Measurements from ENCODE around the gene ZBTB42.
"Not testable (repeated sequence)": the region's sequence is repeated elsewhere in the genome, so short reads cannot be mapped to it uniquely, and the experiment has no call there.

The ZBTB42 gene

DNA sequence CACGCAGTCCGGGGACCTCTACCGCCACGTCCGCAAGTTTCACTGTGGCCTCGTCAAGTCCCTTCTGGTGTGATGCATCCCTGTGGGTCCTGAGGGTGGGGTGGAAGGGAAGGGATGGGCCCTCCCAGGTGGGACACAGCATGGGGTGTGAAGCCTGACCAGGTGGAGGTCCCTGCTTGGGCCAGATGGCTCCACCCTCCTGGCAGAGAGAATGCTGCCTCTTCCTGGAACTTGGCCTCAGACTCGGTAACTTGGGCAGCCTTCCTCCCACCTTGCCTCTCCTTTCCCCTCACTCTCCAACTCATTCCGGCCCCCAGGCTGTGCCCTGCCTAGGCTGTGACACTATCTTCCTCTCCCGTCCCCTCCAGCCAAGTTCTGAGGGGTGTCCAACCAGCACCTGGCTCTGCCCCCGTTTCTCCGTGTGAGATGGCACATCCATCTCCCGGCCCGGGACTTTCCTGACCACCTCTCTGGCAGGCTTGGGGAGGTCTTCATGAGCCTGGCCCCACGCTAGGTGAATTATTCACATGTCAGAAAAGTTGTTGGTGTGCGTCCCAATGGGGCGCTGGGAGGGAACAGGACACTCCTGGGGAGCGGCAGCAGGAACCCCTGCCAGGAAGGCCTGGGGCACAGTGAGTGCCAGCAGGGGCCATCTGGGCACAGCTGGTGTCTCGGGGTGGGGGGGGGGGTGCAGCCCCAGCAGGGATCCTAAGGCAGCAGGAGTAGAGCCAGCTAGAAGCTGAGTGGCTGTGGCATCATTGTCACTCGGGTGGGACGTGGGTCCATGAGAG, 1.7 kb downstream of the ZBTB42 start:
- DNase-seq: no peak
- intact Hi-C loops (cut with DNase I): no loop called here

DNA sequence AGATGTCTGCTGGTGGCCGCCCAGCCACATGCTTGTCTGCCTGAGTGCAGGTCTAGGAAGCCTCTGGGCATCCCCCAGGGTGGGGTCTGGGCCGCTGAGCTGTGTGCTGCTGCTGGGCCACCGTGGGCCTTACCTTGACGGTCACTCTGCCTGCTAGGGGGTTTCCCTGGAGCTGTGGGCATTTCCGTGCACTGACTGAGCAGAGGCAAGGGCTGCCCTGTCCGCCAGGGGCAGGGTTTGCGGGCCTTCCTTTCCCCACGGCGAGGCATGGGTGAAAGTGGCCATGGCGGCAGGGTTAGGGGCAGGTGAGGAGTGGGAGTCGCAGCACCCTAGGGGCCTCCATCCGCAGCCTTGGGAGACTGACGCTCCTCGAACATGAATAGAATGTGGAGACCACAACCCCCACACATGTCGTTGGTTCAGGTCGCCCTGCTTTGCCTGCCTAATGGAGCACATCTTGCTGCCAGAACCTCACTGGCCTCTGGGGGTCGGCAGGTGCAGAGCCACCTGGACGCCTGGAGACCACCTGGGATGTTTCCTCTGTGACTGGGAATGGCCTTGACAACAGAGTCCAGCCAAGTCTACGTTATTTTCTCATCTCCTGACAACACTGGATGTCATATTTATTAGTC, 2.5 kb downstream of the ZBTB42 start:
- intact Hi-C loops (cut with DNase I): no loop called here
- no peak for DNase-seq

DNA sequence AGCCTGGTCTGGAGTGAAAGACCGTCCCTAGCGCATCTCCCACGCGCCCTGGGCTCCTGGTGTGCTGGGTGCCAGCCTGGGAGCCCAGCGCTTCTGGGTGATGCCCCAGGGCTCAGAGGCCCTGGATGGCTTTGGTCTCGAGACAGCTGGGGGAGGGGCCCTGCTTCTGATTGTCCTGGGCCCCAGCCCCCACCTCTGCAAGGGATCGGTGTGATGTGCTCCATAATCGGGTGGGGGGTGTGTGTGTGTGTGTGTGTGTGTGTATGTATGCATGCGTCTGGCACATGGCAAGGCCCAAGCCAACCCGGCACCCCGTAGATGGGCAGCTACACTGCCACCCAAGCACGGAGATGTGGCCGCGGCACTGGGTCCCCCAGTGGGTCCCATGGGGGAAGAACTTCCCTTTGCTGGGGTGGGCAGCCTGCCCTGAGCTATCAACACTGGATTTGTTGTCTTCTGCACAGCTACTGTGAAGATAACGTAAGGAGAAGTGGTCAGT, 3.1 kb downstream of the ZBTB42 start:
- no peak for DNase-seq
- intact Hi-C loops (cut with DNase I): no loop called here

GRCh38 chr14:104804481-104805325, 3.8 kb downstream of the ZBTB42 start:
- intact Hi-C loops (cut with DNase I): no loop called here
- no peak for DNase-seq

DNA sequence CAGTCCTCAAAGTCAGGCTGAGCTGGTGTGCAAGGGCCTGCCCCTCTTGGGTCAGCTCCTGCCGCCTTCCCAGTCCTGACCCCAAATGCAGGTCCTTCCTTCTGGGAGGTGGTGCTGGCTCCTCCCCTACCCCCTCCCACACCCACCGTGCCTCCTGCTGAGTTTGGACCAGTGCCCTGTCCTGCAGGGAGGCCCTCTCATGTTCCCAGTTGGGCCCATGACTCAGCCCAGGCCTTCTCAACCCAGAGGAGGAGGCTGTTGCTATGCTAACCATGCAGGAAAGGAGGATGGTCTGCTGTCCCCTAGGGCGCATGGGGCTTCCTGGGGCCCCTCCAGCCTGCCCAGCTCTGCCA, 4.4 kb downstream of the ZBTB42 start:
- intact Hi-C loops (cut with DNase I): no loop called here
- no peak for DNase-seq

GRCh38 chr14:104805941-104806624, 5.2 kb downstream of the ZBTB42 start:
- no peak for DNase-seq
- intact Hi-C loops (cut with DNase I): no loop called here

- DNase-seq: peak in 21 of 42 donors; percentile 24 to 84 (median 60)
- intact Hi-C loops (cut with DNase I): no loop called here
Measured at GRCh38 chr14:104806625-104807465, 5.9 kb downstream of the ZBTB42 start.

GRCh38 chr14:104808456-104808855, 7.6 kb downstream of the ZBTB42 start:
- intact Hi-C loops (cut with DNase I): no loop called here

DNA sequence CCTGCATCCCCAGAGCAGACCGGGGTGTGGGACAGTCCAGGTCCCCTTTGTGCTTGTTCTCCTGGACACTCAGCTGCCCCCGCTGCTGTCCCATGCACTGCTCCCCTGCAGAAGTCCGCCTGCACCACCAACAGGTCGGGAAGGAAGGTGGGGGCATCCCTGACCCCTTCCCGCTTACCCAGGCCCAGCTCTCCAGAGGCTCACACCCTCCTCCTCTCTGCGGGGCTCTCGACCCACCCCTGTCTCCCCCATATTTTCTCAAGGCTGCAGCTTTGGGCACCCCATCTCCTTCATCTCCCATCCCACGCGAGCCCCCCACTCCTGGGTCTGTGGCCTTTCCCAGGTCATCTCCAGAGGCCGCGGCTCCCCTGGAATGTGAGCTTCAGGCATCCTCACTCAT, 9.4 kb downstream of the ZBTB42 start:
- DNase-seq: no peak
- intact Hi-C loops (cut with DNase I): no loop called here

More at GRCh38 chr14:104808456-104808855, 7.6 kb downstream of the ZBTB42 start:
- DNase-seq: no peak

- peak in 3 of 42 donors; percentile 1 to 13 (median 3) for DNase-seq
- intact Hi-C loops (cut with DNase I): no loop called here
Measured at GRCh38 chr14:104813286-104813685, 12.4 kb downstream of the ZBTB42 start.

DNA sequence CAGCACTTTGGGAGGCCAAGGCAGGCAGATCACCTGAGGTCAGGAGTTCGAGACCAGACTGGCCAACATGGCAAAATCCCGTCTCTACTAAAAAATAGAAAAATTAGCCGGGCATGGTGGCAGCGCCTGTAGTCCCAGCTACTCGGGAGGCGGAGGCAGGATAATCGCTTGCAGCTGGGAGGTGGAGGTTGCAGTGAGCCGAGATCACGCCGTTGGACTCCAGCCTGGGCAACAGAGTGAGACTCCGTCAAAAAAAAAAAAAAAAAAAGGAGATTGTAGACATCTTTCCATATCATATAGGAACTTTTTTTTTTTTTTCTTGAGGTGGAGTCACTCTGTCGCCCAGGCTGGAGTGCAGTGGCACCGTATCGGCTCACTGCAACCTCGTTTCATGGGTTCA, 13.8 kb downstream of the ZBTB42 start:
- intact Hi-C loops (cut with DNase I): not testable (repeated sequence)
- DNase-seq: peak in 4 of 42 donors; percentile 3 to 11 (median 5)

GRCh38 chr14:104816616-104816884, 15.6 kb downstream of the ZBTB42 start:
- DNase-seq: peak in 5 of 42 donors; percentile 3 to 44 (median 21)
- intact Hi-C loops (cut with DNase I): no loop called here

GRCh38 chr14:104817930-104818713, 17.2 kb downstream of the ZBTB42 start:
- peak in 5 of 42 donors; percentile 1 to 16 (median 5) for DNase-seq
- intact Hi-C loops (cut with DNase I): no loop called here

DNA sequence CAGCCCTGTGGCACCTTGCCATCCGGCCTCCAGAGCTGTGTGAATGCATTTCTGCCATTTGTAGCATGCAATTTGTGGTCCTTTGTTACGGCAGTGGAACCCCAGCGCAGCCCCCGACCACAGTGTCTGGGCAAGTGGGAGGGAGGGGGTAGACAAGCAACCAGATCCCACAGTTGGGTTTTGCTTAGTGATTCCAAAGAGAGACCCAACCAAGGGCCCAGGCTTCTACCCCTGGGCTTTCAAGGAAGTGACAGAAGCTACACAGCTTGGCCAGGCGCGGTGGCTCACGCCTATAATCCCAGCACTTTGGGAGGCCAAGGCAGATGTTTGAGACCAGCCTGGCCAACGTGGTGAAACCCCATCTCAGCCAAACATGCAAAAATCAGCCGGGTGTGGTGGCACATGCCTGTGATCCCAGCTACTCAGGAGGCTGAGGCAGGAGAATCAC, 17.8 kb downstream of the ZBTB42 start:
- peak in 9 of 42 donors; percentile 4 to 23 (median 9) for DNase-seq
- intact Hi-C loops (cut with DNase I): no loop called here

DNA sequence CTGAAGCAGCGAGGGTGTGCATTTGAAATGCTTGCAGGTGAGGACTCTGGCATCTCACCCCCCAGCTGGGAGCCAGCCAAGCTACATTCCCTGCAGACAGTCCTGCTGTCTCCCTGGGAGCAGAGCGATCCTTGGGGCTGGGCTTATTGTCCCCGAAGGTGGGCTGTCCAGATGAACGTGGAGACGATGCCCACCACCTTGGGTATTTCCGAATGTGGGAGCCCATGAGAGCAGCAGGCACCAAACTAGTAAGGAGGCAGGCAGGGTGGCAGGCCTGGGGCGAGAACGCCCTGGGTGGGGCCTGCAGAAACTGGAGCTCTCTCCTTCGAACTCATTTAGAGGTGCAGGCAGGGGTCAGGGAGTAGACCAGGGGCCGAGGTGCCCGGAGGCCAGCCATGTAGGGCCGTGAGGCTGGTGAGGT, 18.5 kb downstream of the ZBTB42 start:
- peak in 12 of 42 donors; percentile 2 to 35 (median 12) for DNase-seq
- intact Hi-C loops (cut with DNase I): no loop called here

DNA sequence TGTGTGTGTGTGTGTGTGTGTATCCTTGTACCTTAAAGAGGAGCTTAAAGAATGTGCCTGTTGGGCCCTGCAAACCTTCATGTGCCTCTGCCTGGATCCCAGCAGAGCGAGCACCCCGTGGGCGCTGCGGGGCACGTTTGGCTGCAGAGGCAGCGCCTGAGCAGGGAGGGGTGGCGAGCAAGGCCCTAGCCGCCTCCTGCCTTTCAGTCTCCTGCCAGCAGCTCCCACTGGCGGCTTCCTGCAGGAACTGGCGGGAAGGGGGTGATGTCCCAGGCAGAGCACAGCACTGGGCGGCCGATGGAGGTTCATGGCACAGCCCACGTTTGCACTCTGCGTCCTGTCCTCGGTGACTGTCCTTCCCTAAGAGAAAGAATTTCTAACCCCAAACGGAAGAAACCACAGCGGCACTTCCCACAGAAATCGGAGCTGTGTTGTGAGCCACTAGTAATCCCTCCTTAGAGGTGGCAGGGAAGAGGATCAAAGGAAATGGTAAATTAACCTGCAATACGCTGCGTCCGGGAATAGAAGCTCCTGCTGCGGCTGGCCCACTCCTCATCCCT, 19.8 kb downstream of the ZBTB42 start:
- DNase-seq: peak in 41 of 42 donors; percentile 39 to 89 (median 70)
- intact Hi-C loops (cut with DNase I): no loop called here

Measured in head of caudate nucleus (tissue), 42 donors.